GM19452 (cell line): ENCODE data around the gene OR9K2.
"Not testable (repeated sequence)": the region's sequence is repeated elsewhere in the genome, so short reads cannot be mapped to it uniquely, and the experiment has no call there.

Experiments used
- ATAC-seq: cut with Tn5 transposase; IDR thresholded peaks from one replicate; pipeline ENCODE4 v1.9.1; 2021; ENCODE audit not compliant: unreplicated experiment

OR9K2 gene, protein sequence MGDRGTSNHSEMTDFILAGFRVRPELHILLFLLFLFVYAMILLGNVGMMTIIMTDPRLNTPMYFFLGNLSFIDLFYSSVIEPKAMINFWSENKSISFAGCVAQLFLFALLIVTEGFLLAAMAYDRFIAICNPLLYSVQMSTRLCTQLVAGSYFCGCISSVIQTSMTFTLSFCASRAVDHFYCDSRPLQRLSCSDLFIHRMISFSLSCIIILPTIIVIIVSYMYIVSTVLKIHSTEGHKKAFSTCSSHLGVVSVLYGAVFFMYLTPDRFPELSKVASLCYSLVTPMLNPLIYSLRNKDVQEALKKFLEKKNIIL

DNA sequence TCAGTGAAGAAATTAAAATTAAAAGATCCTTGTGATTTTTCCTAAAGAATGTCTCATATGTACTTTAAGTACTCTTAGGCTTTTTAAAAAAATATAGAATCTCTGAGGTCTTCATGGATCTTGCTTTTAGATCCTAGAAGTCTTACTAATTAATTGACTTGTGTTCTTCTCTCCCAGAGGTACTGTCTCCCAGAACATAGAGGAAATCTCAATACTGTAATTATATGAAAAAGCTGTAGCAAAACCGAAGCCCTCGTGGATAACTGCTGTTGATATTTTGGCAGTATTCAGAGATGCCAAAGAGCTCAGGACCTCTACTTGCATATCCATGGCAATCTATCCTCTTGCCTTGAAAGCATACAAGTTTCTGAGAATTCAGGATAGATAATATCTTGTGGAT lies at the start of gene OR9K2:
TSS of gene OR9K2 (plus strand) at position 301 of the 400 bp plus-strand sequence. CDS start 3,429 bp downstream, outside the sequence.
- no peak for ATAC-seq

DNA sequence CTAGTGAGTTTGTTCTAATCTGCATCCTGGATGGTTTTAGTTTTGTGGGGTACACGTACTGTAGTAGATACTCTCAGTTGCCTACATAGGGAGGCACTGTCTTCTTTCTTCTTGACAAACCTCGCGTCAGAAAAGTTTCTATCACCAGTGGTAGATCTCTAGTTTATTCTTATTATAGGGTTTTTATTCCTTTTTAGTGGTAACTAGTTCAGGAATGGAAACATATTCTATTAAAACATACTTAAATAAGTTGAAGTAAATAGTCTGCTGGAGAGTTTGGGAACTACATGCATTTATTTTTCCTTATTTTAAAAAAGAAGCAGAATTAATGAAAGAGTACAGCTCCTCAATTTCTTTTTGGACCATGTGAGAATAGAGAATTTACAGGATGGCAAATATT lies 33.6 kb upstream of the OR9K2 start:
- ATAC-seq: no peak

DNA sequence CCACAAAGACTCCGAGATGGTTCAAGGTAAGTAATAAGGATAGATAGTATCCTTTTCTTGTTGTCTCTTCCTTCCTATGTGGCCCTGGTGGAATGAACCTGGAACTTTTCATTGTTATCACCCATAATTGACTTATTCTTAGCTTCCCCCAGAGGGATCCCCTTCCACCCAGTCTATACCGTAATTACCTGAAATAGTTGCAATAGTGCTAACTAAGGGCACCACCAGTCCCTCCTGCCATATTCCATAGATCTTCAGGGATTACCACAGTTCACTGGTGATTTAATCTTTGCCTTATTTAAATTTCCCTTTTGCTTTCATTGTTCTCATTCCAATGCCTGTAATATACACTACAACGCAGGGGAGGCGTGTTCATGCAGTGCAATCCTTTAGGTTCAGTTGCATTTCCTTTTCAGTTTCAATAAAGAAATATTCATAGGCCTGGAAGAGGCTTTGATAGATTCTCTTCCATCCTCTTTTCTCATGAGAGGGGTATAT lies 13.8 kb upstream of the OR9K2 start:
- ATAC-seq: no peak

DNA sequence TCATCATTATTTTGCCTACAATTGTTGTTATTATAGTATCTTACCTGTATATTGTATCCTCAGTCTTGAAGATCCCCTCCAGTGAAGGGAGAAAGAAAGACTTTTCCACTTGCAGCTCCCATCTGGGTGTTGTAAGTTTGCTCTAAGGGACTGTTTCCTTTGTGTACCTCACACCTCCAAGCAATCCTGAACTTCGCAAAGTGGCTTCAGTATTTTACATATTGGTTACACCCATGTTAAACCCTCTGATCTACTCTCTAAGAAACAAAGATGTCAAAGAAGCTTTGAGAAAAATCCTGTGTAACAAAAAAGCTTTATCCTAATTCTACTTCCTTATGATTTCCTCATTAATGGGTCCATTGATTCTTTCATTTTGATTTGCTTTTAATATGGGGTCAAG lies 10.1 kb upstream of the OR9K2 start:
- ATAC-seq: no peak

DNA sequence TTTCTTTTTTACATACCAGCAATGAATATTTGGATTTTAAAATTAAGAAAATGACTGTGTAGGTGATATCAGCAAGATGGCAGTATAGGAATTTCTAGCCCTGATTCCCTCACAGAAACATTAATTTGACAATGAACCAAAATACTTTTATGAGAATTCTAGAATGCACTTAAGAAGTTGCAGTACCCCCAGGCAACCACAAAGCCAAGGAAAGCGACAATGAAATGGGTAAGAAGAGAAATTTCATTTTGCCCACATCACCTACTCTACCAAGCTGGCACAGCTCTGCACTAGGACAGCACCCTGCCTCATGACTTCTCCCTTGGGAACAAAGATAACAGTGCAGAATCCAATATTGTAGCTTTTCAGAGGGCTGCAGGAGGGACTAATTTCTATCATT lies 6.6 kb downstream of the OR9K2 start:
- no peak for ATAC-seq

DNA sequence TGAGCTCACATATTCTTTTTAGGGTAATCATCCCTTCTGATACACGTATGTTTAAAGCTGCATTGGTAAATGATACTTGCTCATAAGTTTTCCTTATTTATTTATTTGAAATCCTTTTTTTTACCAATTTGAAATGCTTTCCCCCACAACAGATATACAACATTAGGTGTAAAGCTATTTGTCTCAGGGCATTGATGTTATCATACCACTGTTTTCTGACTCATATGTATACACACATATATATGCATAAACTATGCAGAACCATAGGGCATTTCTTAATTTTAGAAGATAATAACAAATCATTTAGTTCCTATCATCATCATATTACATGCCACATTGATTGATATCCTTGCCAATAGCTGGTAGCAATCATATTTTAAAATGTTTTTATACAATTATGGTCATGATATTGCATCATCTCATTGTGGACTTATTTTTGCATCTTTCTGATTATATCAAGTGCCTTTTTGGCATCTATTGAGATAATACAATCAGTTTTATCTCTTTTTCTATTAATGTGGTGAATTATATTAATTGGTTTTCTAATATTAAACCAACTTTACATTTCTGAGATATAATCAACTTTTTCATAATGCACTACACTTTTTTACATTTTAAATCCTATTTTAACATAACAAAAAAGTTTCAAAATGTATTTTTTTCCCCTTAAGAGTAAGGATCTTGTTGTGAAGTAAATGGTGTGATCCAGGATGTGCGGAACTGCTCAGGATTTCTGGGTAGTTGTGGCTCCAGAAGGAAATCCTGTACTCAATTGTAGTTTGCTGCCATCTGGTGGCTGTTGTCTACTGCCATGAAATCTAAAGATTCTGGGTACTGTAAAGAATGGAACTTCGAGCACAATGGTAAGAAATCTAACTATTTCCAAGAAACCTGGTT lies 16.7 kb downstream of the OR9K2 start:
- no peak for ATAC-seq

DNA sequence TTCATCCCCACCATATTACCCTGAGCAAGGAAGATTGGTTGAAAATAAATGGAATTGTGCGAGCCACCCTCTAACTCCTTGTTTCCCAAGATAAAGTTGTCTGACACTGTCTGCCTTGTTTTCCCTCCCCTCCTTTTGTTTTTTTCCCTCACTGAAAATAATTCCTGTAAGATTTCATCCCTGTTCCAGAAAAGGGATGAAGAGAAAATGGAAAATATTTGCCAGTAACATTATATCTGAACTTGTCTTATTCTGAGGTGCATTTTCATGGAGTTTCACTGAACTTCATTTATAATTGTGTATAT lies 17.3 kb downstream of the OR9K2 start:
- ATAC-seq: no peak

DNA sequence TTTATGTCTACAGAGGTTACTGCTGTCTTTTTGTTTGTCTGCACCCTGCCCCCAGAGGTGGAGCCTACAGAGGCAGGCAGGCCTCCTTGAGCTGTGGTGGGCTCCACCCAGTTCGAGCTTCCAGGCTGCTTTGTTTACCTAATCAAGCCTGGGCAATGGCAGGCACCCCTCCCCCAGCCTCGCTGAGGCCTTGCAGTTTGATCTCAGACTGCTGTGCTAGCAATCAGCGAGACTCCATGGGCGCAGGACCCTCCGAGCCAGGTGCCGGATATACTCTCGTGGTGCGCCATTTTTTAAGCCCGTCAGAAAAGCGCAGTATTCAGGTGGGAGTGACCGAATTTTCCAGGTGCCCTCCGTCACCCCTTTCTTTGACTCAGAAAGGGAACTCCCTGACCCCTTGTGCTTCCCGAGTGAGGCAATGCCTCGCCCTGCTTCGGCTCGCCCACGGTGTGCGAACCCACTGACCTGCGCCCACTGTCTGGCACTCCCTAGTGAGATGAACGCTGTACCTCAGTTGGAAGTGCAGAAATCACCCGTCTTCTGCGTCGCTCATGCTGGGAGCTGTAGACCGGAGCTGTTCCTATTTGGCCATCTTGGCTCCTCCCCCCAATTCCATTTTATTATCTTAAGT lies 40.9 kb downstream of the OR9K2 start:
- ATAC-seq: not testable (repeated sequence)

DNA sequence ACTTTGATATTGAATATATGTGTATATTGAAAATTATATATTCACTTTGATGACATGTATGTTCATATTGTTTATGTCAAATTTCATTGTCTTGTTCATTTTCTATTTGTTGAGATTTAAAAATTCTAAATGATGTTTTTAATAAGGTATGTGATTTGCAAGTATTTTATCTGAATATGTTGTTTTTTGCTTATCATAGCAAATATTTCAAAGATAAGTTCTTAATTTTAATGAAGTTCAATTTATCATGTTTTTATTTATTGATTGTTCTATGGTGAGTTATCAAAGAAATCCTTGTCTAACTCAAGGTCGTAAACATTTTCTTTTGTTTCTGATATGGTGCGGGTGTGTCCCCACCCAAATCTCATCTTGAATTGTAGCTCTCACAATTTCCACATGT lies 45.2 kb downstream of the OR9K2 start:
- no peak for ATAC-seq

DNA sequence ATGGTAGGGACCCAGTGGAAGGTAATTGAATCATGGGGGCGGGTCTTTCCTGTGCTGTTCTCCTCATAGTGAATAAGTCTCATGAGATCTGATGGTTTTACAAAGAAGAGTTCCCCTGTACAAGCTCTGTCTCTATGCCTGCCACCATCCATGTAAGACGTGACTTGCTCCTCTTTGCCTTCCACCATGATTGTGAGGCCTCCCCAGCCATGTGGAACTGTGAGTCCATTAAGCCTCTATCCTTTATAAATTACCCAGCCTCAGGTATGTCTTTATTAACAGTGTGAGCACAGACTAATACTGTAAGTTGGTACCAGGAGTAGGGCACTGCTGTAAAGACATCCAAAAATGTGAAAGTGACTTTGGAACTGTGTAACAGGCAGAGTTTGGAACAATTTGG lies 45.6 kb downstream of the OR9K2 start:
- not testable (repeated sequence) for ATAC-seq

DNA sequence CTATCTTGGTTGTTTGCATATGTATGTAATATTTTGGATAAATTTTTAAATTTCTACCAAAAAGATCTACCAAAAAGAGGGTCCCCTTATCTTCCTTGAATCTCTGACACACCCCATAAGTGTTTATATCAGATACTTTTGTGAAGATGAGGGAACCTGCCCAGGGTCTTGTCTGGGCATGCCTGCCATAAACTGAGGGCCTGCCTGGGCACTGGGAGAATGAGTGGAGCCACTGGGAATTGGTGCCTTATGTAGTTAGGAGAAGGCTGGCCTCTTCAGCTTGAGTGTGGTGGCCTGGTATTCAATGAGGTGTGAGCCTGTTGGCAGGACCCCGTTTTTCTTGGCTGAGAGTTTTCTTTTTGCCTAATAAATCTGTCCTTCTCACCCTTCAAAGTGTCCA lies 46.5 kb downstream of the OR9K2 start:
- ATAC-seq: no peak

DNA sequence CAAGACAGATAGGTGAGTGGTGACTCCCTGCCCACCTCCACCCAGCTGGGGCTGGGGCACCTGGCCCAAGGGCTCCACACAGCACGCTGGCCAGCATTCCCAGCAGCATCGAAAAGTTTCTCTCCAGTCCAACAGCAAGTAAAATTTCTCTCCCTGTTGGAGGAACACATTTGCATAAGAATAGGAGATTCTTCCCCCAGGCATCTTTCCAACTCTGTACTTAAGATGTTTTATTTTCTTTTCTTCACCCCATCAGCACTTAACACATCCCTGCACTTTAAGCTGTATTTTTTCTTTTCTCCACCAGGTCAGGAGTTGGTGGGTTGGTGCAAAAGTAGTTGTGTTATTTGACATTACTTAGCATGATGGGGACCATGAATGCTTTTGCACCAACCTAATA lies 47.2 kb downstream of the OR9K2 start:
- ATAC-seq: no peak
